ENCODE measurements around the gene AK8.

Gene AK8

GRCh38 chr9:132793606-132794580 is 84.2 kb downstream of the AK8 start:
- DNase-seq (ENCODE audit: low read depth) = no peak
- no peak for TF ChIP-seq CTCF (conservative IDR thresholded peaks at IDR 0.05; ENCODE audit: low read depth, low read length)

GRCh38 chr9:132792547-132792946 is 85.5 kb downstream of the AK8 start:
- no peak for TF ChIP-seq CTCF (conservative IDR thresholded peaks at IDR 0.05; ENCODE audit: low read depth, low read length)
- H3K4me3 ChIP-seq (ENCODE audit: low read length) = no peak overlapping the region
- DNase-seq (ENCODE audit: low read depth) = no peak

More at GRCh38 chr9:132793606-132794580, 84.2 kb downstream of the AK8 start:
- H3K4me3 ChIP-seq (ENCODE audit: low read length) = no peak overlapping the region

- no peak for DNase-seq (ENCODE audit: low read depth)
- TF ChIP-seq CTCF (conservative IDR thresholded peaks at IDR 0.05; ENCODE audit: low read depth, low read length) = no peak
- H3K4me3 ChIP-seq (ENCODE audit: low read length) = no peak overlapping the region
These were observed 86.3 kb downstream of the AK8 start for GRCh38 chr9:132791699-132792240.

DNA sequence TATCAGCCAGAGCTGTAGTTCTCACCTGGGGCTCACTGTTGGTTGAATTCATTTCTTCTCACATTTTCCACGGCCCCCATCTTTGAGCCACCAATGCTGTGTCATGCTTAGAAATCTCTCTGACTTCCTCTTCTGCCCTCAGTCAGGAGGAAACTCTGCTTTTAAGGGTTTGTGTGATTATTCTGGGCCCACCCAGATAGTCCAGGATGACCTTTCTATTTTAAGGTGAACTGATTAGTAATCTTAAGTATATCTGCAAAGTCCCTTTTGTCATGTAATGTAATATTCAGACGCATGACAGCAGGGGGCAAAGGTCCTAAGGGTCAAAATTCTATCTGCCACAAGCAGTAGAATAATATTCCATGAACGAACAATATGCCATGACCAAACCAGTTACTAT is 88.4 kb downstream of the AK8 start:
- TF ChIP-seq CTCF (conservative IDR thresholded peaks at IDR 0.05; ENCODE audit: low read depth, low read length) = no peak
- DNase-seq (ENCODE audit: low read depth) = no peak
- no peak overlapping the region for H3K4me3 ChIP-seq (ENCODE audit: low read length)

GRCh38 chr9:132788378-132788777 is 89.7 kb downstream of the AK8 start:
- no peak for TF ChIP-seq CTCF (conservative IDR thresholded peaks at IDR 0.05; ENCODE audit: low read depth, low read length)
- no peak overlapping the region for H3K4me3 ChIP-seq (ENCODE audit: low read length)
- DNase-seq (ENCODE audit: low read depth) = no peak

GRCh38 chr9:132787748-132788159 is 90.3 kb downstream of the AK8 start:
- no peak for DNase-seq (ENCODE audit: low read depth)
- H3K4me3 ChIP-seq (ENCODE audit: low read length) = no peak overlapping the region
- TF ChIP-seq CTCF (conservative IDR thresholded peaks at IDR 0.05; ENCODE audit: low read depth, low read length) = no peak

All from retinal pigment epithelial cell (primary cell).